Measurements from ENCODE around the gene OR5D14.

The OR5D14 gene

GRCh38 chr11:55795256-55795655, at the start of gene OR5D14:
Gene OR5D14 (plus strand): TSS chr11:55795556. CDS start chr11:55795556, 0 bp downstream.
- DNase-seq, result no peak

GRCh38 chr11:55773138-55773537, 22.2 kb upstream of the OR5D14 start, which contains the start of gene OR5D13:
Gene OR5D13 (plus strand): TSS chr11:55773438. CDS start chr11:55773438, 0 bp downstream.
- no peak for DNase-seq

- no peak for DNase-seq
Observed at GRCh38 chr11:55791606-55792005, 3.8 kb upstream of the OR5D14 start.

GRCh38 chr11:55793321-55793720, 2.0 kb upstream of the OR5D14 start:
- no peak for DNase-seq

- DNase-seq, result no peak
Observed at GRCh38 chr11:55806248-55806647, 10.9 kb downstream of the OR5D14 start.

- no peak for DNase-seq
Observed at GRCh38 chr11:55811067-55811466, 15.7 kb downstream of the OR5D14 start, which contains the start of gene OR5L1. Gene OR5L1 (plus strand): TSS chr11:55811367. CDS start chr11:55811467, 100 bp downstream.

GRCh38 chr11:55819330-55819729, 24.0 kb downstream of the OR5D14 start, which contains the start of gene OR5D18:
Gene OR5D18 (plus strand): TSS chr11:55819630. CDS start chr11:55819630, 0 bp downstream.
- no peak for DNase-seq

- no peak for DNase-seq
Observed at GRCh38 chr11:55826919-55827318, 31.6 kb downstream of the OR5D14 start, which contains the start of gene OR5L2. Gene OR5L2 (plus strand): TSS chr11:55827219. CDS start chr11:55827219, 0 bp downstream.

- no peak for DNase-seq
Observed at GRCh38 chr11:55838452-55838851, 43.1 kb downstream of the OR5D14 start, which contains the start of gene OR5D16. Gene OR5D16 (plus strand): TSS chr11:55838752. CDS start chr11:55838752, 0 bp downstream.
